Fibroblast of skin of abdomen (primary cell): ENCODE results near the gene EDAR. TPM values are rescaled to one million over a fixed set of nuclear protein-coding genes. Genes with fewer than 3 reads are reported as not detected.

ENCODE experiments used
- DNase-seq: peaks from one replicate; pipeline ENCODE4 v3.0.0-alpha.2; 2013
- polyA plus RNA-seq, 2 experiments: library from polyadenylated mRNA; unstranded; fragments of 120-200 nt; gene quantifications; one replicate each; pipeline ENCODE4 v1.2.1, GENCODE V29; 2013; ENCODE audit not compliant: insufficient read length in 2 of 2

EDAR gene
- polyA plus RNA-seq (2013, experiment 1 of 2; ENCODE audit: insufficient read length) = not detected
- polyA plus RNA-seq (2013, experiment 2 of 2; ENCODE audit: insufficient read length) = not detected

DNA sequence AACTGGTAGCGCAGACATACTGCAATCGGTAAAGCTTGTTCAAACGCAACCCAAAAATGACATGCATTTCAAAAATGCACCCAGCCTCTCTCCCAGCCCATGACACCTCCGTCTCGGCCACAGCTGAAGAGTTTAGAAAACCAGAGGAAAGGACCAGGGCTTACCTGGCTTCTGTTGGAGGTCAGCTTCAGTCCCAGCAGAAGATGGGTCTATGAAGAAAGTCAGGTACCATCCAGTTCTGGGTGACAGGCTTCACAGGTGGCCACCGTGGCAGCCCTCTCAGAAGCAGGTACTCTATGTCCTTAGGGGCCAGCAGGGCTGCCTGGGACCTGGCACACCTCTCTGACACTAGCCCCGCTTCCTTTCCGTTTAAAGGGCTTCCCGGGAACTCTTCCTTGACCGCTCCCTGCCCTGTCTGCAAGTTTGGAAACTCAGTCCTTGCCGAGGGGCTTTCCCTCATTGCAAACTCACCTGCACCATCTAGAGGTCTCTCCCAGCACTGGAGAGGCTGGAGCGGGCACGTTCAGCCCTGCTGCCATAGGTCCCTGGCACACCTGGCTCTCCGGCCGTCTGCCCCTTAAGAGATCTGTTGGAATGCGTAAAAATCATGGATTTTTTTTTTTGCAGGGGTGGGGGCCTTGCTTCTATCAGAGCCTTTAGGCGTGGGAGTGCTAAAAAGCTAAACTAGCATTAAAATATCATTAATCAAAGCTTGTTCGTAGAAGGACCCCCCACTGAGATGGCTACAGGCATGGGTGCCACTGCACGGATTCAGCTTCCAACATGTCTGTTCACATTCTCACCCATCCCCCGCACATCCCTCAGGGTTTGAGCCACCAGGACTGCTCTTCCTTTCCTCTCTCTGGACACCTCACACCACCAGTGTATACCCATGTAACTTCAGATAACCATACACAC is at the start of gene EDAR:
Gene EDAR (minus strand): TSS at position 425 of the 918 bp plus-strand sequence. CDS start 58,206 bp downstream, outside the sequence.
- no peak for DNase-seq

DNA sequence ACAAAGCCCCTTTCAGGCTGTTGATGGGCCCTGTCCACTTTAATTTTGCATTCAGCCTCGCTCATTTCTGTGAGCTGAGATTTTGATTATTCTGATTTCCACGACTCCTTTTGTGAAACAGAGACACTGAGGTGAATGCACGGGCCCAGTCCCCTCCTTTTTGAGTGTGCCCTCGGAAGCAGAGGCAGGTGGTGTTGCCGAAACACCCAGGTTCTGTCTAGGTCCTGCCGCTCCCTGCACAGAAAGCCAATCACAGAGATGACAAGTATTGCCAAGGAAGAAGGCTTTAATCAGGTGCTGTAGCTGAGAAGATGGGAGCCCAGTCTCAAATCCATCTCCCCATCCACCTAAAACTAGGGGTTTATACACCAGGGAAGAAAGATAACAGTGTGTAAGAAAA is 44.2 kb upstream of the EDAR start:
- DNase-seq = no peak

DNA sequence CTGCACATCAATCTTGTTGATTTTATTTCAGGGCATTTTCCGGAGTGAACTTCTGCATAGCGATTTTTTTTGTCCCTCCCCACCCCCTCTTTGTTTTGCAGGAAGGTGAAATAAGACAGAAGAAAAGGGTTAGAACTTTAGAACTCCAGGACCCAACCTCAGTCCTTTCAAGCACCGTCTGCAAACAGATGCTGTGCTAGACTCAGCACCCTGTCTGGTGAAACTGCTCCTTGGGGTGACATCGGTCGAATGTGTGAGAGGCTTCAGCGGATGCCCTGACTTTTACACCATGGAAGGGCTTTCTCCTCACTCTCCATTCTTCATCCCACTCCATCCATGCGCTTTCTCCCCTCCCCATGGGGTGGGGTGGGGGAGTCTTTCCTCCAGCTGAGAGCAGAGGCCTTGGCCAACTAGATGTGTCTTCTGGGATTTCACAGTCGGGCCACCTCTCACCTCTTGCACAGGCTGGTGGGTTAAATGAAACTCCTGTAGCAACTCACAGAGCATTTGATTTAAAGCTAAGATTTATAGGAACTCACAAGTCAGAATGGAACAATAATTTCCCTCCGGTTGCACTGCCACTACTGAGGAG is 43.3 kb upstream of the EDAR start:
- DNase-seq = no peak

DNA sequence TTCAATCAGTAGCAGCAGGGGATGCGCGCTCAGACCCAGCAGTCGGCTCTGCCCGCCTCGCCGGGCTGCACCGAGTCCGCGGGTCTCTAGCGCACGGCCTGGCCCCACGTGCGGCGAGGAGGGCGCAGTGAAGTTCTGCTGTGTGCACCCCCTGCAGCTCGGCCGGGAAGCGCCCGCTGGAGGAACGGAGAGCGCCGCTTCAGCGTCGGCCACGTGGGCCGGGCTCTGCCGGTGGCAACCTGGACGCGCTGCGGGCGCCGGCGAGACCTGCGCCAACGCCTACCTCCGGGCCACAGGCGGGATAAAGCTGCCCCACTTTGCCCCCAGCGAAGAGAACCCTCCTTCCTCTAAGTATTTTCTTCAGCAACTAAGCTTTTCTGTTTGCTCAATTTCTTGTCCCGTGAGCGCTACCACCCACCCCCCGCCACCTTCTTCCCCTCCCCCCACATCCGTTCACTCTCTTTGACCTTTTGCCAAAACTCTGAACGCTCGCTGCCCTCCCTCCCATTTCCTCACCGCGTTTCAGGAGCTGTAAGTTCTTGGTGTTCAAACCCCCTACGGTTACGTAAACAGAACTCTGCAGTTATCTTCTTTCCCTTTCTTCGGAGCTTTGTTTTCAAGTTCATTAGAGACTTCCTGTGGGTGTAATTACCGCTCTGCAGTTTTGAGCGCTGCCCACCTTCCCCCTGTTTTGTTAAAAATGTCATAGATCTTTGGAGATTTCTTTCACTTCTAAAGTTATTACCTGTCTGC is 42.6 kb upstream of the EDAR start:
- DNase-seq = peak; percentile 32

- DNase-seq = no peak
These were observed 42.0 kb upstream of the EDAR start for GRCh38 chr2:109030870-109031475.

- no peak for DNase-seq
These were observed 40.6 kb upstream of the EDAR start for GRCh38 chr2:109029490-109030201.

DNA sequence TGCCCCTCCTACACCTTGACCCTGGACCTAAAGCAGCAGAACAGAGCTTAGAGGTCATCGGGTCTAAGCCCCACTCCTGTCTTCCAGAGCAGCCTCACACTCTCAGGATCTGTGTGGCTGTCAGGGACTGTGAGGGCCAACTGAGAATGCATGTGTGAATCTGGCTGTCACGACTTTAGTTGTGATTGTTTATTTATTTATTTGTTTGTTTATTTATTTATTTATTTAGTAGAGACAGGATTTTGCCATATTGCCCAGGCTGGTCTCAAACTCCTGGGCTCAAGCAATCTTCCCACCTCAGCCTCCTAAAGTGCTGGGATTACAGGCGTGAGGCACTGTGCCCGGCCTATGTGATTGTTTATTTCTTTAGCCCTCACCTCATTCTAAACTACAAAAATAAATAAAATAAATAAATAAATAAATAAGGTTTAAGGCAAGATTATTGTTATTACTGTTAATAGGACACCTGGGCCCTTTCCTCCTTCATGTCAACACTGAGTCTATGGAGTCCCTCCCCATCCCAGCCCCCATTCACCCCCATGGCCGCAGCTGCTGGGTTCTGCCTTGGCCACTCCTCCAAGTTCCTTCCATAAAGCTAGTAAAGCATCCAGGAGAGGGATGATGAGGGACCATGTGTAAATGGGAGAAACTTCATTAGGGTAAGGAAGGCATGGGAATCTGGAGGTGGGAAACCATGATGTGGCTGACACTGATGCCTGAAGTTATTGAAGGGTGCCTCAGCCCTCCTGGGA is 39.9 kb upstream of the EDAR start:
- no peak for DNase-seq

- no peak for DNase-seq
These were observed 39.3 kb upstream of the EDAR start for GRCh38 chr2:109028277-109028676.

DNA sequence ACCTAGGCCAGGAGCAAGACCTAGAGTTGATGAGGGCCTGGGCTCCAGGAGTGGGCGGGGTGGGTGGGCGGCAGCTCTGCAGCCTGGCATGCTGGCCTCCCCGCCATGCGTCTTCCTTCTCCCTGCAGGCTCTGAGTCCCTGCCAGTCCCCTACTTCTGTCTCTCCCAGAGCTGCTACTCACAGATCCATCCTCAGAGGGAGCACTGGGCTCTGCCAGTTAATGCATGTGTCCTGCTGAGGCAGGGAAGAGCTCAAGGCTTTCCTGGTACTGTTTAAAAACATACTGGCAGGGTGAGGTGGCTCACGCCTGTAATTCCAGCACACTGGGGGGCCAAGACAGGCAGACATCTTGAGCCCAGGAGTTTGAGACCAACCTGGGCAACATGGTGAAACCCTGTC is 38.7 kb upstream of the EDAR start:
- DNase-seq = no peak

DNA sequence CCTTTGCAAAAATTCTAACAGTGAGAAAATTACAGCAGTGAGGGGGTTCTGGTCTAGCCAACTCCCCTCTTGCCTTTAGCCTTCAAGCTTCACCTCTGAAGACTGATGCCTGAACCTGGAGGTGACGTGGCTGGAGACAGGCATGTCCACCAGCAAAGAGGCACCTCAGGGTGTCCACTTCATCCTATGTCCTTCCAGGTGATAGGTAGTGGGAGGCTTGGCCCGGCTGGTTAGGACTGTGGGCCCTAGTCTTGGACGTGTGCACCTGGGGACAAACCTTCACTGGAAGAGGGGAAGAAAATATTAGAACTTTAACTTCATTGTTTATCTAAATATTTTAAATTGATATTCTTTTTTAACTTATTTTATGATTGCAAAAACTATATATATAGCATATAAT is 35.5 kb upstream of the EDAR start:
- no peak for DNase-seq

DNA sequence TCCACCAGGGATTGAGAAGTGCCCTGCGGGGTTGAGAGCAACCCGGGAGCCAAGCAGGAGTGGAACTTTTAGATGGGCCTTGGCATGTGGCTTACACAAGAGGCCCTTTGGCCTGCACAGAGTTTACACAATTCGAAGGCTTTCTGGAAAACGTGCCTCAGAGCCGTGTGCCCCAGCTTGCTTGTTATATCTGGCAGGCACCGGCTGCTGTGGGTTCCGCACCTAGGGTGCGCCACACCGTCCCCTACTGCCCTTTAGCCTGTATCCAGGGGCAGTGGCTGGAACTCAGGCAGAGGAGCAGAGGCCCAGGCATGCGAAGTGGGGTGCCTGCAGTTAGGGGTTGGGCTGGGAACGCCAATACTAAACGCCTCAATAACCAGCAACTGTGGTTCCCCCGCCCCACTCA is 32.9 kb upstream of the EDAR start:
- no peak for DNase-seq

GRCh38 chr2:109020217-109020637 is 31.2 kb upstream of the EDAR start:
- peak; percentile 72 for DNase-seq

DNA sequence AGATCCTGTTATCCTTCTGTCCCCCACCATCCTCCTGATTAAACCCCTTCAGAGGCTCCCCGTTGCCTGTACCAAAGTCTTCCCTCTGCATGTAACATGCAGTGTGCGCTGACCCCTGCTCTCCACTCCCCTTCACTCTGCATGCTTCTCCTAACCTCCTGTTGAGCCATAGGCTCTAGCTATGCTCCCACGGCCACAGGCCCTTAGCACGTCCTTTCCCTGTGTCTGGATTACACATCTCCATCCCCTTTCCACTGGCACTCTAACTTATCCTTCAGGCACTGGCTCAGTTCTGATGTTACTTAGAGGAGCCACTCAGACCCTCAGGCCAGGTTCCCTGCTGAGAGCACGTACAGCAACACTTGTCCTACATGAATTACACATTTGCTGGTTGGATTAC is 29.4 kb upstream of the EDAR start:
- no peak for DNase-seq

DNA sequence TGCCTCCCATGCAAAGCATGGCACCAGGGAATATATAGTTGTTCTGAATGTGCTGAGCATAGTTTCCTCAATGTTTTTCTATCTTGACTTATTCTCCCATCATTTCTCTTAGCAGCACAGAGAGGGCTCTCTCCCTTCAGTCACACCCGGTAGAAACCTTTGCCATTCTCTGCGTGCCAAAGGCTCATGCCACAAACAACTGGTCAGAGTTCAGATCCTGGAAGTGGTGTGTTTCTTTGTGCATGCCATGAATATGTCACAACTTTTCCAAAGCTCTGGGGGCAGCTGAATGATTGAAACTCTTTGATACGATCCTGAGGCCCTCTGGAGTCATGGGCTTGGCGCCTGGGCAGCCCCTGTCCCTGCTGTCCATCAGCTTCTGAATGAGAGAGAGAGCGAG is 28.0 kb upstream of the EDAR start:
- DNase-seq = no peak

- no peak for DNase-seq
These were observed 27.4 kb upstream of the EDAR start for GRCh38 chr2:109016376-109016775.

- DNase-seq = no peak
These were observed 25.5 kb upstream of the EDAR start for GRCh38 chr2:109014476-109014875.

GRCh38 chr2:109013051-109013450 is 24.0 kb upstream of the EDAR start:
- no peak for DNase-seq

- DNase-seq = peak; percentile 52
These were observed 21.0 kb upstream of the EDAR start for GRCh38 chr2:109009920-109010610.

DNA sequence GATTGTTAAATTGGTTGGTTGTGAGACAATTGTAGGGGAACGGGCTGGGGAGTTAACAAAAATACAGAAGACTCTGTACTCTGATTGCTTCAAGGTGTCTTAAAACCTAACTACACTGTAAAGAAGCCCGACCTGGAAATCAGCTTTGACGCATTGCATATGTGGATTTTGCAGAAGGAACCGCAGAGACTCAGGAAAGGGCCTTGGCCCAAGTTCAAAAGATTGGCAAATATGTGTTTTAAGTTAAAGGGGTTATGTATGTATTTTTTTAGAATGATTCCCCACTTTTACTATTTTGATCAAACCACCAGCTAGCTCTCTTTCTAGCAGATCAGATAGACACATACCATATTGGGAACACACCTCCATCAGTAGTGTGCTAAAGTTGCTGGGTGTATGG is 18.0 kb upstream of the EDAR start:
- DNase-seq = no peak

GRCh38 chr2:109005686-109006204 is 16.7 kb upstream of the EDAR start:
- DNase-seq = no peak
